Fibroblast of lung (primary cell): ENCODE results near the gene DTX3. TPM values are rescaled to one million over a fixed set of nuclear protein-coding genes. Genes with fewer than 3 reads are reported as not detected.

Experiments used
- DNase-seq, 2 donors: peaks; one replicate each; pipeline versions ENCODE4 v3.0.0 to v3.0.0-alpha.2; 2010; ENCODE audit warnings: low read depth in 2 of 2
- H2AFZ ChIP-seq: 2 replicates; pipeline ENCODE4 v1.5.1; 2012; ENCODE audit warnings: low read length, control low read depth, inconsistent platforms
- H3K27ac ChIP-seq: 2 replicates; pipeline ENCODE4 v1.5.1; 2011; ENCODE audit warnings: low read length, control low read depth; ENCODE audit not compliant: insufficient read depth
- H3K27me3 ChIP-seq: 2 replicates; pipeline ENCODE4 v1.5.1; 2011; ENCODE audit warnings: mild to moderate bottlenecking, low read length; ENCODE audit not compliant: control insufficient read depth, insufficient read depth
- H3K36me3 ChIP-seq: 2 replicates; pipeline ENCODE4 v1.5.1; 2011; ENCODE audit warnings: low read length; ENCODE audit not compliant: control insufficient read depth, insufficient read depth
- H3K4me1 ChIP-seq: 2 replicates; pipeline ENCODE4 v1.5.1; 2011; ENCODE audit warnings: low read length; ENCODE audit not compliant: control insufficient read depth, insufficient read depth; ENCODE audit errors: extremely low read depth
- H3K4me2 ChIP-seq: 2 replicates; pipeline ENCODE4 v1.5.1; 2011; ENCODE audit warnings: low read length, control low read depth; ENCODE audit not compliant: insufficient read depth; ENCODE audit errors: extremely low read depth
- H3K4me3 ChIP-seq, 4 experiments: fragments of 200-600 bp in 1 of 4; sonication (generic) in 1 of 4; replicated peaks in 1 of 4; 2 replicates each; pipeline ENCODE4 v1.5.1; 2011 to 2016; ENCODE audit warnings: low read length in 4 of 4, low read depth in 3 of 4, mild to moderate bottlenecking in 3 of 4, control low read depth in 2 of 4, inconsistent platforms in 1 of 4, mixed read lengths in 1 of 4; ENCODE audit not compliant: insufficient read depth in 1 of 4; ENCODE audit errors: control extremely low read depth in 1 of 4
- H3K79me2 ChIP-seq: 2 replicates; pipeline ENCODE4 v1.5.1; 2012; ENCODE audit warnings: mild to moderate bottlenecking, low read length, inconsistent platforms; ENCODE audit not compliant: control insufficient read depth, insufficient read depth
- H3K9ac ChIP-seq: 2 replicates; pipeline ENCODE4 v1.5.1; 2011; ENCODE audit warnings: mild to moderate bottlenecking, low read length, control low read depth; ENCODE audit not compliant: insufficient read depth
- H3K9me3 ChIP-seq: 2 replicates; pipeline ENCODE4 v1.5.1; 2012; ENCODE audit warnings: low read depth, low read length; ENCODE audit not compliant: control insufficient read depth, insufficient read depth
- H4K20me1 ChIP-seq: 2 replicates; pipeline ENCODE4 v1.5.1; 2011; ENCODE audit warnings: low read length; ENCODE audit not compliant: control insufficient read depth, insufficient read depth; ENCODE audit errors: extremely low read depth
- CTCF ChIP-seq, 2 donors: IDR thresholded peaks in 1 of 2; conservative IDR thresholded peaks in 1 of 2; 1 replicate in 1 of 2; 2 replicates in 1 of 2; pipeline ENCODE4 v1.5.1; 2011 to 2012; ENCODE audit warnings: low read length in 2 of 2, control low read depth in 1 of 2, inconsistent platforms in 1 of 2, low read depth in 1 of 2, mild to moderate bottlenecking in 1 of 2
- EZH2 ChIP-seq: IDR thresholded peaks from 2 replicates; pipeline ENCODE4 v1.5.1; 2012; ENCODE audit warnings: low read length, control low read depth, mild to moderate bottlenecking; ENCODE audit errors: missing control alignments
- polyA minus RNA-seq: library from RNA; depleted of rRNA, polyadenylated mRNA; stranded (reverse); fragments of >200 nt; gene quantifications from 2 replicates; pipeline ENCODE4 v1.2.3, GENCODE V29; 2011; ENCODE audit warnings: low replicate concordance
- polyA plus RNA-seq, 2 donors: library from polyadenylated mRNA; depleted of rRNA in 1 of 2; stranded (reverse) in 1 of 2; unstranded in 1 of 2; fragments of >200 nt; gene quantifications; 2 replicates each; pipeline ENCODE4 v1.2.1, GENCODE V29; 2011 to 2012; ENCODE audit warnings: missing spikeins in 1 of 2
- total RNA-seq: library from RNA; depleted of rRNA; stranded (reverse); fragments of >200 nt; gene quantifications from 2 replicates; pipeline ENCODE4 v1.2.1, GENCODE V29; 2014

The DTX3 gene
- total RNA-seq (16.4 and 30.4 TPM in 2 replicates), polyA plus RNA-seq (12.1 and 17.3 TPM in 2 replicates), polyA minus RNA-seq (20.3 and 33.1 TPM in 2 replicates)
- 11.3 and 15.0 TPM in 2 replicates for polyA plus RNA-seq (2012)

GRCh38 chr12:57604454-57604991 lies at the start of gene DTX3:
DTX3 (plus strand) TSS chr12:57604824; CDS start chr12:57606518, 1,694 bp downstream.
- Histone ChIP-seq H3K79me2 (no peaks in the 10 kb centered on the region), H3K36me3 (peaks cover 2% of the 10 kb centered on the region), H2AFZ (peak within 1 kb of the TSS; percentile 85), H3K4me3 (peak within 1 kb of the TSS; percentile 37 to 79 (median 62)), H4K20me1 (no peaks in the 10 kb centered on the region), H3K4me2 (peak within 1 kb of the TSS; percentile 64), H3K9ac (peak within 1 kb of the TSS; percentile 67), H3K9me3 (no peaks in the 10 kb centered on the region), H3K4me1 (peaks cover 5% of the 10 kb centered on the region), H3K27ac (peak within 1 kb of the TSS; percentile 52), H3K27me3 (no peaks in the 10 kb centered on the region)
- DNase-seq: peak; percentile 38 to 43
- TF ChIP-seq CTCF (conservative IDR thresholded peaks at IDR 0.05 in 1 of 2, IDR thresholded peaks at IDR 0.05 in 1 of 2; ENCODE audit: low read depth in 1 of 2, low read length in 2 of 2) (no peak), EZH2 (no peak)

GRCh38 chr12:57554897-57555296 lies 49.7 kb upstream of the DTX3 start:
- no peak overlapping the region for H3K4me3 ChIP-seq
- no peak overlapping the region for H3K4me2 ChIP-seq
- H3K79me2 ChIP-seq: no peaks in the 10 kb centered on the region
- no peaks in the 10 kb centered on the region for H4K20me1 ChIP-seq
- no peak for TF ChIP-seq EZH2
- TF ChIP-seq CTCF (conservative IDR thresholded peaks at IDR 0.05 in 1 of 2, IDR thresholded peaks at IDR 0.05 in 1 of 2; ENCODE audit: low read depth in 1 of 2, low read length in 2 of 2): no peak
- no peak for DNase-seq
- H3K9ac ChIP-seq: no peak overlapping the region
- no peaks in the 10 kb centered on the region for H3K9me3 ChIP-seq
- peaks cover 3% of the 10 kb centered on the region for H3K4me1 ChIP-seq
- H2AFZ ChIP-seq: no peak overlapping the region
- peaks cover 10% of the 10 kb centered on the region for H3K27me3 ChIP-seq
- H3K27ac ChIP-seq: no peak overlapping the region
- H3K36me3 ChIP-seq: no peaks in the 10 kb centered on the region

- H3K27ac ChIP-seq: no peak overlapping the region
- no peak overlapping the region for H3K4me3 ChIP-seq
- TF ChIP-seq CTCF (conservative IDR thresholded peaks at IDR 0.05 in 1 of 2, IDR thresholded peaks at IDR 0.05 in 1 of 2; ENCODE audit: low read depth in 1 of 2, low read length in 2 of 2) (no peak), EZH2 (no peak)
- no peak for DNase-seq
- H3K9ac ChIP-seq: no peak overlapping the region
- no peaks in the 10 kb centered on the region for H3K9me3 ChIP-seq
- no peaks in the 10 kb centered on the region for H3K4me1 ChIP-seq
- H3K79me2 ChIP-seq: no peaks in the 10 kb centered on the region
- no peaks in the 10 kb centered on the region for H3K36me3 ChIP-seq
- no peaks in the 10 kb centered on the region for H3K27me3 ChIP-seq
- no peak overlapping the region for H3K4me2 ChIP-seq
- no peak overlapping the region for H2AFZ ChIP-seq
- H4K20me1 ChIP-seq: no peaks in the 10 kb centered on the region
Observed at GRCh38 chr12:57558864-57559263, 45.8 kb upstream of the DTX3 start.
